GM21723 (cell line): Measurements from ENCODE around the gene KCNF1.

ENCODE experiments used
- ATAC-seq: cut with Tn5 transposase; IDR thresholded peaks from one replicate; pipeline ENCODE4 v1.9.1; 2021; ENCODE audit warnings: mild to moderate bottlenecking, moderate library complexity; ENCODE audit not compliant: unreplicated experiment

The KCNF1 gene

DNA sequence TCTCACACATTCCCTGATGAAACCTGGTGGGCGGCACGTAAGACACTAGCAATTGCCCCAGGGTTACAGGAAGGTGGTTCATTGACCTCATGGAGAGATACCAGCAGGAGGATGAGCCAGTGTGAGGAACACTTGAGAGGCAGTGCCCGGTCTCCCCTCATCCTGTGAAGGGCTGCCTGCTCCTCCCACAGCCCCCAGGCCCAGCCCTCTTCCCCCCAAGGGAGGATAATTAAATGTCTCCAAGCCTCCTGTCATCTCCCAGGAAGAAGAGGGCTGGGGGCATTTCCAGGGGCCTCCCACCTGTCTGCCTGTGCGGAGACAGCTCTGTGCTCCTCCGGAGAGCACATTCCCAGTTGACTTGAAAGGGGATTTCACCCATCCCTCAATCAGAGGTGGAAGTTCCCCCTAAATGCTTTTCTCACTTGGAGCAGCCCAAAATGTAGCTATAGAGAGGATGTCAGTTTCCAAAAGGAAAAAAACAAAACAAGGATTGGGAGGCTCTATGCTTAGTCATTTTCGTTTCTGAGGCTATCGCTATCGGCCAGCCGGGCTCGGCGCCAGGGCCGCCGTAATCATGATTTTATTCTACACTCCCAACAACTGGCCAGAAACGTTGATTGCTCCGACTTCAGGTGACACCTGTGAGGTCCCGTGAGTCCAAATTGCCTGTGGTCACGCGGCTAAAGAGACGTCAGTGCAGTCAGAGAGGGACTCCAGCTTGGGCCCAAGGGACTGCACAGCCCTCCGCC is 7.1 kb downstream of the KCNF1 start:
- ATAC-seq, result no peak

DNA sequence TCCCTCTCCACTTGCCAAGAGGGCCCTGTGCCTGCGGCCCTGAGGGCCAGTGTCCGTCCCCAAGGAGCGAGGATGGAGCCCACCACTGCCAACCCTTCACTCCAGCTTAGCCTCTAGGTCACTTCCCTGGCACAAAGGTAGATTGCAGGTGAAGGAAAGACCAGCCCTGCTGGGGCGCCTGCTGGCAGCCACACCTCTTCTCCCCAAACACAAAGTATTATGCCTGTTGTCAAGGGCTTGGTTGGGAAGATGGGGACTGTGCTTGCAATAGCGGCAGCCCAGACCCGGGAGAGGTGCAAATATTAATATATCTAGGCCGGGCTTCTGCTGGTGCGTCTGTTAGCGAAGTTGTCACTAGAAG is 7.7 kb downstream of the KCNF1 start:
- no peak for ATAC-seq

DNA sequence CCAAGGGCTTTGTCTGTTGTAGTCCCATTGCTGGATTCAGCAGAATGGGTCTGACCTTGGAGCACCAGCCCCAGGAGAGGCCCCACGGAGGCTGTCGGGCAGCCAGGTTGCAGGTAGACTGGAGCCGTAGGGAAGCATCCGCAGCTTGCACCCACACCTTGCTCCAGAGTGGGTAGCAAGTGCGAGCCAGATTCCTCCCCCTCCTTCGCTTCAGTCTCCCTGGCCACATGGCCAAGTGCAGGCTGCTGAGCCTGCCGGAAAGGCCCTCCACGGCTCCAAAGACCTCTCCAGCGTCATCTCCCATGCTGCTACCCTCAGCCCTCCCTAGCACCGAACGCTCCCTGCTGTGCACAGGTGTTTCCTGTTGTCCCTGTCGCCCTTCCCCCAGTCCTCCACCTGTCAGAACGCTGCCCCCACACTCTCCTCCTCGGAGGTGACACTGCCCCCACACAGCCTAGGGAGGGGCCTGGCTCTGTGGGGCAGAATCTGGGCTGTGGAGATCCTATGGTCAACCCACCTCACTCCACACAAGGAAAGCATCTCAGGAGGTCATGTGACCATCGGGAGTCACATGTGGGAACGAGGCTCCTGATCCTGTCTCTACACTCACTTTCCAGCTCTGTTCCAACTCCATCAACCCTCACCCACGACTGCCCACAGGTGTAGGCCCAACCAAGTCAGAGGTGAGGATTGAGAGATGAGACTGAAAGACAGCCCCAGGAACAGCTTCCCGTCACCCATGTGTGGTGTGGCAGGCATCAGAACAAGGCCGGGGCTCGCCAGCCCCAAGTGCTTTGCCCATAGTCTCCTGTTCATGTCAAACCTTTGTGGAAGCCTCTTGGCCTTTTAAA is 8.3 kb downstream of the KCNF1 start:
- ATAC-seq, result no peak

GRCh38 chr2:10920764-10921388 is 9.1 kb downstream of the KCNF1 start:
- no peak for ATAC-seq

GRCh38 chr2:10921525-10921924 is 9.8 kb downstream of the KCNF1 start:
- no peak for ATAC-seq

DNA sequence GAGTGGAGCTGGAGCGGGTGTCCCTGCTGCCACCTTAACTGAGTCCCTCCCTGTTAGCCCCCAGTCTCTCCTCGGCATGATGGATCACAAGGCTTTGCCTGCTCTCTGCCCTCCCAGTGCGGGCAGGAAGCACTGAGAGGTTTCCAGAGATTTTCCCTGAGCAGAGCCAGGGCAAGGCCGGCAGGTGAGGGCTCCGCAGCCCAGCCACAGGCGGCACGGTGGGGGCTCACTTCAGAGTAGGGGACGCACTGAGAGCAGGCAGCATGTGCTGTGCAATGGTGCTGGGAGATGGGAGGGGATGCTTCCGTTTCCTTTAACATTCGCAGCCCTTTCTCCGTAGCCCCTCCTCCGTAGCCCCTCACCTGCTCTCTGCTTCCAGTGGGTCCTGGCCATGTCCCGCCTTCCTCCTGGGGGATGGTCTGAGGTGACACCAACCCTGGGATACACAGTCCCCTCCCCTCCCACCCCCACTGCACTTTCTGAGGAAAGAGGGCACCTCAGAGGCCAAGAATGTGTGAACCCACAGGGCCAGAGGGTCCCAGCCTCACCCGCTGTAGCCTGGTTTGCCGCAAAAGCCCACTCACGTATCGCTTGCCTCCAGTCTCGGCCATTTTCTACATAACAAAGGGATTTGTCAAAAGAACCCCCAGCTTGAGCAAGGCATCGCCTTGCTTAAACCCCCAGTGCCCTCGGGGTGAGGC is 10.7 kb downstream of the KCNF1 start:
- no peak for ATAC-seq

GRCh38 chr2:10923008-10923375 is 11.3 kb downstream of the KCNF1 start:
- ATAC-seq, result no peak

GRCh38 chr2:10923965-10924364 is 12.2 kb downstream of the KCNF1 start:
- ATAC-seq, result no peak

- no peak for ATAC-seq
Observed at GRCh38 chr2:10924441-10924840, 12.7 kb downstream of the KCNF1 start.

DNA sequence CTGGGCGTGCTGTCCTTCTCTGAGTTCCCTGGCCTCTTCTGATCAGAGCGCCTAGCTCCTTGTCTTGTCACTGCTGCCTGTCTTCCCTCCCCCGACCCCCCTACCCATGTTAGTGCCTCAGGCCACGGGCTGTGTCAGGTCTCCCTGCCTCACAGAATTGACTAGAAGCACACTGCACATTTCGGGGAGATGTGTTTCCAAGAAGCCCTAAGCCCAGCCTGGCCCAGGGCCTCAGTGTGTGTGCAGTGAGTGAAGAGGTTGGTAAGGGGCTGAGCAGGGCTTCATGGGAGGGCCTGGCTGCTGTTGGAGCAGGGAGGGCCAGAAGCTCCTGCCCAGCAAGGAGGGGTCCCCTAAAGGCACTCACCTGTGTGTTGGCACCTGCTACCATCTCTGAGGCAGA is 13.1 kb downstream of the KCNF1 start:
- ATAC-seq, result no peak

DNA sequence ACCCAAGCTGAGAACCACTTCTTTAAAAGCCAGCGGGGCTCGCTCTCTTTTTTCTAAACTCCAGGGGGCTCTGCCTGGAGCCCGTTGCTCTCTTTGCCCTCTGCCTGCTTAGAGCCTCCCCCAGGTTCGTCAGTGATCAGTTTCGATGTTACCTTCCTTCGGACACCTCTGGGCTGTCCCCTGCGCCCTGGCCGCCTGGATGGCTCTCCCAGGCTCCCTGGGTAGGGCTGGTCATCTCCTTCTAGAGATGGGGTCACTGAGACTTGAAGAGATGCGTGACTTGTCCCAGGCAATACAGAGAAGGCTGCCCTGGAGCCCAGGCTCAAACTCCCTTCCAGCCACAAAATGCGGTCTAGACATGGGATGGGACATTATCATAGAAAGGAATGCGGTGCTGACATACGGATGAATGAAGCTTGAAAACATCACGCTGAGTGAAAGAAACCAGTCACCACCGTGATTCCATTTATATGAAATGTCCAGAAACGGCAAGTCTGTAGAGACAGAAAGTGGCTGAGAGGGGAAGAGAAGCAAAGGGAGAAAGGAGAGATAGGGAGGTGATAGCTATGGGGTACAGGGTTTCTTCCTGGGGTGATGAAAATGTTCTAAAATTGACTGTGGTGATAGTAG is 14.6 kb downstream of the KCNF1 start:
- no peak for ATAC-seq

DNA sequence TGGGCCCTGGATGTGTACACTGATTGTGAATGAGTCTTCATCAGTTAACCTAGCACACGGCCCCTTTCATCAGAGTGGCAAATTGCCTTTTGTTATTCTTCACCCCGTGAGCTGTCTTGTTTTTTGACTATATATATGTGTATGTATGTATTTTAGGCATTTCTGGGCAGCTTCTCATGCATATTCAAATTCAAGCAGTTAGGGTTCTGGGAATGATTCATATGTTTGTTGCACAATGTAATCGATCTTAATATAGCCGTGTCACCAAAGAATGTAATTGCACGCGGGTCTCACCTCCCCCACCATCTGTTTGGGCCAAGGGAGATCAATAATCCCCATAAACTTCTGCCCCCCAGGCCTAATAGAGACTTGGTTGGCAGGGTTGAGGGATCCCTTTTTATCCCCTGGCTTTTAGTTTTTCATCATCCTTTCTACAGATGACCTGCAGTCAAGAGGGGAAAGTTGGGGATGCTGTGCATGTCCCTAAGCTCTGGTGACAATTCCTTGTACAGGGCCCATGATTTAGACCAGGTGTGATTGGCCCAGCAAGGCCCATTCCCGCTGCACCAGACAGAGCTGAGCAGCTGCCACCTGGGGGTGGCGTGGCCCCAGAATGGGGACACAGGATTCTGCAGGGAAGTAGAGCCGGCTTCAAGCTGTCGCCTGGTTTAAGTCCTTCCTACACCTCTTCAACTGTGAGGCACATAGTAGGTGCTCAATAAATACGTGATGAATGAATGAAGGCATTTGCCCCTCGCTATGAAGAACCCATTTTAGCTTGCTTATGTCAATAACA is 19.2 kb downstream of the KCNF1 start:
- no peak for ATAC-seq

GRCh38 chr2:10931710-10932255 is 20.0 kb downstream of the KCNF1 start:
- ATAC-seq, result no peak

- ATAC-seq, result no peak
Observed at GRCh38 chr2:10932345-10933151, 20.8 kb downstream of the KCNF1 start.

DNA sequence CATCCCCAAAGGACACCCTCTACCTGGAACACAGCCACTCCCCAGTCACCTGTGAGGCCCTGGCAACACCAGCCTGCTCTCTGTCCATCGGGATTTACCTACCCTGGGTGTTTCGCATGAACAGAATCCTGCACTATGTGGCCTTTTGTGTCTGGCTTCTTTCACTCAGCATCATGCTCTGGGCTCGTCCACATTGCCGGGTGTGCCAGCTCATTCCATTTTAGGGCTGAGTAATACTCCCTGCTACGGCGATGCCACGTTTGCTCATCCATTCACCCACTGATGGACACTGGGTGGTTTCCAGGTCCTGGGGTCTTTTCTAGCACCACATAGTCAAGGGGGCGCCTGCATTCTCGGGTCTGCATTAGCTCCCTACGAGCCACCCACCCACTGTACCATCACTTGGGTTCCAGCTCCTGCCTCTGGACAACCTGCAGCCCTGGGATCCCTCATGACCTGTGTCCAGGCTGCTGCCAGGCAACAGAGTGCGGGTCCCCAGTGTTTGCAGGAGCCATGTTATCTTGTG is 22.0 kb downstream of the KCNF1 start:
- ATAC-seq, result no peak

DNA sequence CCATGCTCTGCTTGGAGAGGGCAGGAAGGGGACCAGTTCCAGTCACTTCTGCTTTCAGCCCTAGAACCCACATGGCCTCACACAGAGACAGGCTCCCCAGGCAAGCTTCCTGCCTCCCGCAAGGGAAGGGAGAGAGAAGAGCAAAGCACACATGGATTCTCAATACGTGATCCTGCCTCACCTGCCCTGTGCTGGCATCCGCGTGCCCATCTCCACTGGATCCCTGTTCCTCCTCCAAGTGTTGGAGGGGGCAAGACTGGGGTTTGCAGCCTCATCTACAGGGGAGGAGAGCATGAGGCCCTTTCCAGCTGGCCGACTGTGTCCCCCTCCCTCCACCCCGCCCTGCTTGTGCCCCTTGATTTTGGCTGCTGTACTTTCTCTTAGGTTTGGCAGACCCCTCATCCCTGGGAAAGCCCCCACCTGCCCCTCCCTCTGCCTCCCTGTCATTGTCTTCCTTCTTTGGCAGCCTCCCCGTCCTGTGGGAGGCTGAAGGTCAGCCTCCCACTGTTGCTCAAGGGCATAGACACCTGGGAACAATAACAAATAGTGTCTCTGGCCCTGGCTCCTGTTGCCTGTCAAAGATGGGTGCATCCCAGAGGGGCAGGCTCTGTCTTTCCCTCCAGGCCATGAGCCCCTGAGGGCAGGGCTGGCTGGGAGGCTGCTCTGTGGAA is 22.7 kb downstream of the KCNF1 start:
- ATAC-seq, result no peak

DNA sequence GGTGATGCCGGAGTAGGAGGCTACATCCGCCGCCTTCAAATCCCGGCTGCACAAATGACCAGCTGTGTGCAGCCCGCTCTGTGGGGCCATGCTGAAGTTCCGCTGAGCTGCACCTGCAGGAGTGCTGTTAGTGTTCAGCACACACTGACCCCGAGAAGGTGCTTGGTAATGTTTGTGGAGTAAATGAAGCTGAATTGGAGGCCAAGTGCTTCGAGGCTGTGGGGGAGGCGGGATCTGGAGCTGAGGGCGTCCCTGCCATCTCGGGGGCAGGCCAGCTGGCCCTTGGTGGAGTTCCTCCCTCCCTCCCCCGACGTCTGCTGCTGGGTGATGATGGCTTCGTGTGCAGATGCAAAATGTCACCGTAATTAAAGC is 23.2 kb downstream of the KCNF1 start:
- ATAC-seq, result no peak

- no peak for ATAC-seq
Observed at GRCh38 chr2:10935366-10935918, 23.7 kb downstream of the KCNF1 start.
